Colonic mucosa (tissue), 4 donors: ENCODE results near the gene SLCO3A1. TPM values are rescaled to one million over a fixed set of nuclear protein-coding genes. Genes with fewer than 3 reads are reported as not detected.

Experiments
- DNase-seq: peaks from one replicate; pipeline ENCODE4 v3.0.0-alpha.2; 2020
- H3K27ac ChIP-seq: fragments of 200-600 bp; one replicate; pipeline ENCODE4 v1.8.0; 2021
- H3K27me3 ChIP-seq: fragments of 200-600 bp; one replicate; pipeline ENCODE4 v1.8.0; 2021
- H3K36me3 ChIP-seq: fragments of 200-600 bp; one replicate; pipeline ENCODE4 v1.8.0; 2021
- H3K4me1 ChIP-seq: fragments of 200-600 bp; one replicate; pipeline ENCODE4 v1.8.0; 2021; ENCODE audit warnings: mild to moderate bottlenecking
- H3K4me3 ChIP-seq: fragments of 200-600 bp; one replicate; pipeline ENCODE4 v1.8.0; 2021
- H3K9ac ChIP-seq, 2 donors: one replicate each; pipeline ENCODE4 v1.7.0; 2013; ENCODE audit warnings: control low read depth in 2 of 2, low read depth in 2 of 2, low read length in 2 of 2
- H3K9me3 ChIP-seq: fragments of 200-600 bp; one replicate; pipeline ENCODE4 v1.8.0; 2021
- intact Hi-C: fragments of 100-400 bp; cut with DNase I; formaldehyde crosslinking; loops from one replicate; pipeline ENCODE4 v1.14.1; 2022
- total RNA-seq, 2 donors: library from RNA; stranded (reverse); fragmentation: NEBNext Ultra II Directional in 1 of 2; extraction: Animal tissue kit (Norgen Biotek cat#: 25700) in 1 of 2; gene quantifications; one replicate each; pipeline ENCODE4 v1.2.1, GENCODE V29; 2021
- TF ChIP-seq, protein P1 (sequence below): fragments of 200-600 bp; IDR thresholded peaks from one replicate; pipeline ENCODE4 v1.8.0; 2022; ENCODE audit warnings: antibody characterized with exemption, mild to moderate bottlenecking
- donor health status: healthy.
- donor health status: DM: no; HTN: no; CAD: no.
- donor health status: DM: no; HTN: no; CAD: no.

Gene SLCO3A1
- total RNA-seq, 2 donors from 2014 or later = 11.4 to 24.6 TPM

DNA sequence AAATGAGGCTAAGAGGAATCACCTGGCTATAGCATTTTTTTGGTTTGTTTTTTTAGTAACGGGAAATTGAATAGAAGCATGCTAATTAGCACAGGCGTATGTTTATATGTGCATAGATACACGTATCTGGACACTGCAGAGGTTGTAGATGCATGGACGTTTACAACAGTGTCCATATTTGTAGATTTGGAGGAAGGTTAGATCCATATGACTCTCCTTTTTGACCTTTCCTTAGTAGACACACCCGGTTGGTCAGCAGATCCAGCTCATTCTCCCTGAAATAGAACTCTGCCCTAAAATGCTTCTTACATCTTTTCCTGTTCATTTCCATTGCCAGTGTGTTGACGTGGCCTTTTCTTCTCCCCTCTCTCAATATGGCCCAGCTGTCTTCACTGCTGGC lies 60.1 kb downstream of the SLCO3A1 start:
- H3K27ac ChIP-seq = no peak overlapping the region
- peaks cover 4% of the 10 kb centered on the region for H3K4me1 ChIP-seq
- DNase-seq = no peak
- H3K9ac ChIP-seq = peak overlapping the region in 1 of 2 donors; percentile 4
- no peak overlapping the region for H3K4me3 ChIP-seq
- TF ChIP-seq, protein P1, sequence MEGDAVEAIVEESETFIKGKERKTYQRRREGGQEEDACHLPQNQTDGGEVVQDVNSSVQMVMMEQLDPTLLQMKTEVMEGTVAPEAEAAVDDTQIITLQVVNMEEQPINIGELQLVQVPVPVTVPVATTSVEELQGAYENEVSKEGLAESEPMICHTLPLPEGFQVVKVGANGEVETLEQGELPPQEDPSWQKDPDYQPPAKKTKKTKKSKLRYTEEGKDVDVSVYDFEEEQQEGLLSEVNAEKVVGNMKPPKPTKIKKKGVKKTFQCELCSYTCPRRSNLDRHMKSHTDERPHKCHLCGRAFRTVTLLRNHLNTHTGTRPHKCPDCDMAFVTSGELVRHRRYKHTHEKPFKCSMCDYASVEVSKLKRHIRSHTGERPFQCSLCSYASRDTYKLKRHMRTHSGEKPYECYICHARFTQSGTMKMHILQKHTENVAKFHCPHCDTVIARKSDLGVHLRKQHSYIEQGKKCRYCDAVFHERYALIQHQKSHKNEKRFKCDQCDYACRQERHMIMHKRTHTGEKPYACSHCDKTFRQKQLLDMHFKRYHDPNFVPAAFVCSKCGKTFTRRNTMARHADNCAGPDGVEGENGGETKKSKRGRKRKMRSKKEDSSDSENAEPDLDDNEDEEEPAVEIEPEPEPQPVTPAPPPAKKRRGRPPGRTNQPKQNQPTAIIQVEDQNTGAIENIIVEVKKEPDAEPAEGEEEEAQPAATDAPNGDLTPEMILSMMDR = no peak
- no peaks in the 10 kb centered on the region for H3K27me3 ChIP-seq
- no peaks in the 10 kb centered on the region for H3K36me3 ChIP-seq
- intact Hi-C loops = no loop called here
- no peaks in the 10 kb centered on the region for H3K9me3 ChIP-seq

DNA sequence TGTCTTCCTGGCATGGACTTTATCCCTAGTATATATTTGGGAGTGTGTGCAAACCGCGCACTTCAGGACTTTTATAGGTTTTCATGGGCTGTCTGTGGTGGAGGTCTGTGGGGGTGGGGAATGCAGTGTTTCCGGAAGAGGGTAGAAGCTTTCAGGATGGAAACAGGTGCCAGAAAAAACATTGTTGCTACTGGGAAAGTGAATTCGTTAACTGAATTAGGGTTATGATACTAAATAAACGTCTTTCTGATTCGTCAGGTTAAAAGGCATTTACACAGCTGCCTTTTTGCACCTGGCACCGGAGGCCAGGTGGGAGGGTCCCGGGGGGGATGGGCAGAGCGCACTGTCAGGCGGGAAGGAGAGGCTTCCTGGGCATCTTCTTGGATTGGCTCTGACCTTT lies 62.1 kb downstream of the SLCO3A1 start:
- TF ChIP-seq, protein P1 = no peak
- Histone ChIP-seq H3K9me3 (no peaks in the 10 kb centered on the region), H3K9ac (peak overlapping the region in 1 of 2 donors; percentile 48), H3K27ac (peak overlapping the region; percentile 45), H3K4me3 (no peak overlapping the region), H3K36me3 (no peaks in the 10 kb centered on the region), H3K4me1 (no peaks in the 10 kb centered on the region), H3K27me3 (no peaks in the 10 kb centered on the region)
- intact Hi-C loops = no loop called here
- DNase-seq = peak; percentile 85

DNA sequence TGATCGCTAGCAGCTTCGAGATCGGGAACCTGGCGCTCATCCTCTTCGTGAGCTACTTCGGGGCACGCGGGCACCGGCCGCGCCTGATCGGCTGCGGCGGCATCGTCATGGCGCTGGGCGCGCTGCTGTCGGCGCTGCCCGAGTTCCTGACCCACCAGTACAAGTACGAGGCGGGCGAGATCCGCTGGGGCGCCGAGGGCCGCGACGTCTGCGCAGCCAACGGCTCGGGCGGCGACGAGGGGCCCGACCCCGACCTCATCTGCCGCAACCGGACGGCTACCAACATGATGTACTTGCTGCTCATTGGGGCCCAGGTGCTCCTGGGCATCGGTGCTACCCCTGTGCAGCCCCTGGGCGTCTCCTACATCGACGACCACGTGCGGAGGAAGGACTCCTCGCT lies 62.5 kb downstream of the SLCO3A1 start:
- TF ChIP-seq, protein P1 = no peak
- intact Hi-C loops = no loop called here

DNA sequence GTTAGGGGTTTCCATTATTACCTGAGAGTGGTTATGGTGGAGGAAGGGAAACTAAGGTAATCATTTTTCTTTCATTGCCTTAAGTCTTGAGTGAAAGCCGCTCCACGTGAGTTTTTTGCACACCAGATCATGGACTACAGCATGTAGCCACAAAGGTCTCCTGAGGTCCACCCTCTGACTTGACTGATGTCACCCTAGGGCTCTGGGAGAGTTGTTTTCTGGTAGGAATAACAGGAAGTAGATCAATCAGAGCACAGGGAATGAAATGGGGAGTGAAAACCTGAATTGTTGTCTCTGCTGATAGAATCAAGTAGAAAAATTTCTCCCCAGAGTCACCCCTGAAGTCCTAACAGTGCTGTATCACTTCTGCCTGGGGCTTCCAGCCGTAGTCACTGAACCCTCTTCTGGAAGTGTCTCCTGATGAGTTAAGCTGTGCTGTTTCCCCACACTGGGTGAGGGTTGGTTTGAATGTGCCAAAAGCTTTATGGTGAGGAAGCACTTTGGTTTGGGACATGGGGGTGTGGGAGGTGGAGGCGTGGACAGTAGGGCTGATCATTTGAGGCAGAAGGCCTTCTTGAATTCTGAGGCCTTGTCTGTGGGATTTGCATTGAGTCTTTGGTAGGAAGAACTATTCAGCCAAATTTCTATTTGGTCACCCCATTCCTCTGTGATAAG lies 64.3 kb downstream of the SLCO3A1 start:
- no peak for DNase-seq
- no peak overlapping the region for H3K9ac ChIP-seq
- no peak overlapping the region for H3K27ac ChIP-seq
- intact Hi-C loops = no loop called here
- no peaks in the 10 kb centered on the region for H3K9me3 ChIP-seq
- TF ChIP-seq, protein P1 = no peak
- H3K4me3 ChIP-seq = no peak overlapping the region
- H3K4me1 ChIP-seq = no peaks in the 10 kb centered on the region
- no peaks in the 10 kb centered on the region for H3K36me3 ChIP-seq
- no peaks in the 10 kb centered on the region for H3K27me3 ChIP-seq

More for the DNA sequence above, 62.5 kb downstream of the SLCO3A1 start:
- Histone ChIP-seq H3K27ac (peak overlapping the region; percentile 45), H3K9me3 (no peaks in the 10 kb centered on the region), H3K4me1 (no peaks in the 10 kb centered on the region), H3K36me3 (no peaks in the 10 kb centered on the region), H3K27me3 (no peaks in the 10 kb centered on the region), H3K9ac (no peak overlapping the region), H3K4me3 (no peak overlapping the region)
- no peak for DNase-seq

DNA sequence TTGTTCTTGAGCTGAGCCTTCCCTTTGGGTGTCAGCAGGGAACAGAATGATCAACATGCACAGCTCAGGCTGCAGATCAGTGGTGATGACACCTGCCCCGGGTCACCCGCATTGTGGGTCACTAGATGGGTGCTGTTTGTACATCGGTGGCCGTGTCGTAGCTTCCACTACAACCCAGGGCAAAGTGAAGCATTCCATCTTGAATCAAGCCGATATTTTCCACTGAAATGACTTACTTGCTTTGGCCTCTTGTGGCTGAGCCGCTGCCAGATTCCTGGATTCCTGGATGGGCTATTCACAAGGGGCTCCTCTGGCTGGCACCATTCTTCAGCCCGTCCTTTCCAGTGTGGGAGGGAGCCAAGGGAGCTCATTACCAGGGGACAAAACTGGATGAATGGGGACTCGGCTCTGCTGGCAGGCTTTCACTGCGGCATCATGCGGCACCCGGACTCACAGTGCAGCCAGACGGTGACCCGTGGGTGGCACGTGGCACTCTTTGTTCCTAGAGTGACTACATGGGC lies 65.6 kb downstream of the SLCO3A1 start:
- no peaks in the 10 kb centered on the region for H3K27me3 ChIP-seq
- intact Hi-C loops = no loop called here
- no peaks in the 10 kb centered on the region for H3K36me3 ChIP-seq
- no peak overlapping the region for H3K4me3 ChIP-seq
- TF ChIP-seq, protein P1 = no peak
- H3K9me3 ChIP-seq = no peaks in the 10 kb centered on the region
- no peaks in the 10 kb centered on the region for H3K4me1 ChIP-seq
- no peak overlapping the region for H3K9ac ChIP-seq
- DNase-seq = no peak
- H3K27ac ChIP-seq = no peak overlapping the region
